GM18502 (cell line): ENCODE data around the gene SMC3.
"Not testable (repeated sequence)": the region's sequence is repeated elsewhere in the genome, so short reads cannot be mapped to it uniquely, and the experiment has no call there.

Experiments used
- ATAC-seq: cut with Tn5 transposase; IDR thresholded peaks from one replicate; pipeline ENCODE4 v1.9.1; 2021; ENCODE audit warnings: mild to moderate bottlenecking; ENCODE audit not compliant: unreplicated experiment, poor library complexity

Gene SMC3

GRCh38 chr10:110567201-110568054 lies at the start of gene SMC3:
Gene SMC3, plus strand, starts transcription at chr10:110567695. Its CDS starts 122 bp downstream, at chr10:110567817.
- peak; percentile 88 for ATAC-seq

GRCh38 chr10:110522365-110522988 lies 45.0 kb upstream of the SMC3 start:
- no peak for ATAC-seq

- no peak for ATAC-seq
These were observed 43.8 kb upstream of the SMC3 start for GRCh38 chr10:110523736-110524135.

GRCh38 chr10:110524179-110524858 lies 43.2 kb upstream of the SMC3 start:
- ATAC-seq = no peak

- ATAC-seq = no peak
These were observed 42.6 kb upstream of the SMC3 start for GRCh38 chr10:110524859-110525232.

GRCh38 chr10:110525349-110526260 lies 41.9 kb upstream of the SMC3 start:
- no peak for ATAC-seq

- no peak for ATAC-seq
These were observed 39.7 kb upstream of the SMC3 start for GRCh38 chr10:110527731-110528171.

GRCh38 chr10:110528224-110528996 lies 39.1 kb upstream of the SMC3 start:
- peak; percentile 6 for ATAC-seq

GRCh38 chr10:110528997-110529524 lies 38.4 kb upstream of the SMC3 start:
- ATAC-seq = peak; percentile 80

- ATAC-seq = no peak
These were observed 37.9 kb upstream of the SMC3 start for GRCh38 chr10:110529596-110530011.

- ATAC-seq = no peak
These were observed 37.2 kb upstream of the SMC3 start for GRCh38 chr10:110530131-110530831.

GRCh38 chr10:110531687-110532086 lies 35.8 kb upstream of the SMC3 start:
- no peak for ATAC-seq

GRCh38 chr10:110532628-110533027 lies 34.9 kb upstream of the SMC3 start:
- not testable (repeated sequence) for ATAC-seq

- no peak for ATAC-seq
These were observed 34.3 kb upstream of the SMC3 start for GRCh38 chr10:110533149-110533548.

- ATAC-seq = no peak
These were observed 32.9 kb upstream of the SMC3 start for GRCh38 chr10:110534571-110534970.

- ATAC-seq = peak; percentile 88
These were observed 31.3 kb upstream of the SMC3 start for GRCh38 chr10:110535958-110536891.

GRCh38 chr10:110539091-110539490 lies 28.4 kb upstream of the SMC3 start:
- no peak for ATAC-seq
